GM08714 (cell line): ENCODE results near the gene STAC.
"Not testable (repeated sequence)": the region's sequence is repeated elsewhere in the genome, so short reads cannot be mapped to it uniquely, and the experiment has no call there.

ENCODE experiments used
- H3K4me3 ChIP-seq: fragments of 200-500 bp; sonication (Bioruptor generic); 2 replicates; pipeline ENCODE4 v1.5.1; 2014; ENCODE audit warnings: mild to moderate bottlenecking, low read length, inconsistent platforms
- ZNF274 ChIP-seq: IDR thresholded peaks from 2 replicates; pipeline ENCODE4 v1.6.1; 2012; ENCODE audit warnings: mild to moderate bottlenecking, low read depth, low read length

Gene STAC

GRCh38 chr3:36540888-36541518 lies 160.7 kb downstream of the STAC start:
- TF ChIP-seq ZNF274: no peak
- no peak overlapping the region for H3K4me3 ChIP-seq

- no peak for TF ChIP-seq ZNF274
- H3K4me3 ChIP-seq: no peak overlapping the region
These were observed 161.9 kb downstream of the STAC start for GRCh38 chr3:36542186-36542585.

- no peak for TF ChIP-seq ZNF274
- H3K4me3 ChIP-seq: no peak overlapping the region
These were observed 163.1 kb downstream of the STAC start for GRCh38 chr3:36543276-36543997.

- no peak overlapping the region for H3K4me3 ChIP-seq
These were observed 165.9 kb downstream of the STAC start for GRCh38 chr3:36546226-36546625.

GRCh38 chr3:36548712-36549111 lies 168.4 kb downstream of the STAC start:
- H3K4me3 ChIP-seq: no peak overlapping the region
- no peak for TF ChIP-seq ZNF274

More at GRCh38 chr3:36546226-36546625, 165.9 kb downstream of the STAC start:
- no peak for TF ChIP-seq ZNF274

GRCh38 chr3:36557021-36557707 lies 176.9 kb downstream of the STAC start:
- no peak for TF ChIP-seq ZNF274
- H3K4me3 ChIP-seq: no peak overlapping the region

- H3K4me3 ChIP-seq: no peak overlapping the region
- no peak for TF ChIP-seq ZNF274
These were observed 177.6 kb downstream of the STAC start for GRCh38 chr3:36557708-36558421.

- H3K4me3 ChIP-seq: no peak overlapping the region
- TF ChIP-seq ZNF274: no peak
These were observed 178.7 kb downstream of the STAC start for GRCh38 chr3:36558961-36559360.

- no peak for TF ChIP-seq ZNF274
- no peak overlapping the region for H3K4me3 ChIP-seq
These were observed 180.4 kb downstream of the STAC start for GRCh38 chr3:36560685-36561084.

- no peak for TF ChIP-seq ZNF274
- no peak overlapping the region for H3K4me3 ChIP-seq
These were observed 181.3 kb downstream of the STAC start for GRCh38 chr3:36561601-36562000.

GRCh38 chr3:36562945-36563344 lies 182.6 kb downstream of the STAC start:
- no peak for TF ChIP-seq ZNF274

GRCh38 chr3:36575241-36575640 lies 194.9 kb downstream of the STAC start:
- no peak for TF ChIP-seq ZNF274
- no peak overlapping the region for H3K4me3 ChIP-seq

More at GRCh38 chr3:36562945-36563344, 182.6 kb downstream of the STAC start:
- H3K4me3 ChIP-seq: no peak overlapping the region

- H3K4me3 ChIP-seq: not testable (repeated sequence)
These were observed 198.1 kb downstream of the STAC start for GRCh38 chr3:36578418-36578817.

GRCh38 chr3:36579746-36580145 lies 199.4 kb downstream of the STAC start:
- no peak overlapping the region for H3K4me3 ChIP-seq
- TF ChIP-seq ZNF274: no peak
